Stomach (tissue), 4 donors: ENCODE data around the gene SCYL2.

Source experiments
- CTCF ChIP-seq, 7 experiments: fragments of 450-650 bp in 4 of 7; fragments of 200-600 bp in 3 of 7; sonication (generic) in 3 of 7; IDR thresholded peaks; one replicate each; pipeline ENCODE4 v1.5.1; 2016 to 2019; ENCODE audit warnings: antibody characterized with exemption in 7 of 7, control low read depth in 2 of 7, mild to moderate bottlenecking in 1 of 7
- EP300 ChIP-seq: sonication (generic); formaldehyde crosslinking; IDR thresholded peaks from one replicate; pipeline ENCODE4 v1.6.1; 2017; ENCODE audit warnings: antibody characterized with exemption
- POLR2A ChIP-seq, 4 donors: fragments of 450-650 bp; IDR thresholded peaks; one replicate each; pipeline ENCODE4 v1.6.1; 2016; ENCODE audit warnings: antibody characterized with exemption in 4 of 4, control low read depth in 2 of 4, mild to moderate bottlenecking in 1 of 4, moderate library complexity in 1 of 4
- POLR2AphosphoS5 ChIP-seq, 3 donors: sonication (generic); formaldehyde crosslinking; IDR thresholded peaks; one replicate each; pipeline ENCODE4 v1.6.1; 2016; ENCODE audit warnings: antibody characterized with exemption in 3 of 3

DNA sequence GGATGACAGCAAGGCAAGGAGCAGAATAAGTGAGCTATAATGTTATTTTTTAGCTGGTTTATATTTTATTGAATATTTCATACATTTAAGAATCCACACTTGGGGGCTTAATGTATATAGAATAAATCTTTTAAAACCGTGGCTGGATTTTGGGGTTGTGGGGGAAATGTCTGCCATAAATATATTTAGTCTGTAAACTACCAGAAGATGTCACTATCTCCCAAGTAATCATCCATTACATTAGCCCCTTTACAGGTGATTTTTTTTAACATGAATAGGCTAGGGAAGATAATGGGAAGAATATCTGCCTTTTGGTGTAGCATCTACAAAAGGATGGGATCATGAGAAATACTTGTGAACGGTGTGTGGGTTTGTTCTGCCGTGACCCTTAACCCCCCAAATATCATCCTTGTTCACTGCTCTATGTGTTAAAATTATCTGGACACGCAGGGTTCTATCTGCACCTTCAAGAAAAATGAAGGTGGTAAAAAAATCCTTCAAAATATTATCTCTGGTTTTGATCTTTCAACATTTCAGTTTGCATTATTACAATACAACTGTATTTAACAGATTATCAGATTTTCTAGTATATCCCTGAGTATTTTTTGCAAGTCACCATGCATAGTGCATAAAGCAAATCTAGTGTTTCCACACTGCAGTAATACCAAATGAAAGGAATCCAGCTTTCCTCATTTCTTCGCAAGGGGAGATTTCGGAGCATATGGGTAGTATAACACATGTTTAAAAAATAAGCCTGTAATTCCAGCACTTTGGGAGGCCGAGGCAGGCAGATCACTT is 81.9 kb downstream of the SCYL2 start:
- TF ChIP-seq CTCF (IDR thresholded peaks at IDR 0.05), result no peak
- TF ChIP-seq POLR2A (IDR thresholded peaks at IDR 0.05), result no peak
- no peak for TF ChIP-seq POLR2AphosphoS5 (IDR thresholded peaks at IDR 0.05)
- TF ChIP-seq EP300, result no peak
